HEK293T (cell line): ENCODE measurements around the gene TMEM150B.

Source experiments
- BHLHE40 ChIP-seq: fragments of 450-650 bp; IDR thresholded peaks from 2 replicates; pipeline ENCODE4 v1.6.1; 2016; ENCODE audit warnings: mild to moderate bottlenecking, moderate library complexity, borderline replicate concordance
- CTBP1 ChIP-seq: fragments of 450-650 bp; IDR thresholded peaks from 2 replicates; pipeline ENCODE4 v1.6.1; 2016; ENCODE audit warnings: borderline replicate concordance
- ELF4 ChIP-seq: fragments of 450-650 bp; IDR thresholded peaks from 2 replicates; pipeline ENCODE4 v1.6.1; 2017; ENCODE audit warnings: antibody characterized with exemption
- FOXK2 ChIP-seq: fragments of 450-650 bp; IDR thresholded peaks from 2 replicates; pipeline ENCODE4 v1.6.1; 2016; ENCODE audit warnings: mild to moderate bottlenecking
- HDGF ChIP-seq: fragments of 450-650 bp; IDR thresholded peaks from 2 replicates; pipeline ENCODE4 v1.6.1; 2017; ENCODE audit warnings: antibody characterized with exemption, borderline replicate concordance
- LEF1 ChIP-seq: fragments of 450-650 bp; IDR thresholded peaks from 2 replicates; pipeline ENCODE4 v1.6.1; 2017; ENCODE audit warnings: mild to moderate bottlenecking, borderline replicate concordance
- NFRKB ChIP-seq: fragments of 450-650 bp; IDR thresholded peaks from 2 replicates; pipeline ENCODE4 v1.6.1; 2016; ENCODE audit warnings: mild to moderate bottlenecking, moderate library complexity
- PKNOX1 ChIP-seq: fragments of 450-650 bp; IDR thresholded peaks from 2 replicates; pipeline ENCODE4 v1.6.1; 2016
- SP1 ChIP-seq: fragments of 450-650 bp; IDR thresholded peaks from 2 replicates; pipeline ENCODE4 v1.6.1; 2017
- SUZ12 ChIP-seq: fragments of 450-650 bp; IDR thresholded peaks from 2 replicates; pipeline ENCODE4 v1.6.1; 2016; ENCODE audit warnings: mild to moderate bottlenecking
- TARDBP ChIP-seq: fragments of 450-650 bp; IDR thresholded peaks from 2 replicates; pipeline ENCODE4 v1.6.1; 2016

DNA sequence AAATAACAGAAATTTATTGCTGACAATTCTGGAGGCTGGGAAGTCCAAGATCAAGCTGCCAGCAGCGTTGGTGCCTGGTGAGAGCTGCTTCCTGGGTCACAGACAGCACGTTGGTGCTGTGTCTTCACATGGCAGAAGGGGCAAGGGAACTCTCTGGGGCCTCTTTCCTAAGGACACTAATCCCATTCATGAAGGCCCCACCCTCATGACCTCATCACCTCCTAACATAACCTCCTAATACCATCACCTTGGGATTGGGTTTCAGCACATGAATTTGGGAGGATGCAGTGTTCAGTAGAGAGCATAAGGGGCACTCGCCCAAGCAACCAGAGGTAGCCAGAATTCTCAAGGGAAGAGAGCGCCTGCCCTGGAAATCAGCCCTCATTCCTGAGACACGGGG, 15.7 kb downstream of the TMEM150B start:
- no peak for TF ChIP-seq ELF4
- no peak for TF ChIP-seq CTBP1
- no peak for TF ChIP-seq SUZ12
- no peak for TF ChIP-seq NFRKB
- TF ChIP-seq LEF1: no peak
- no peak for TF ChIP-seq BHLHE40
- TF ChIP-seq HDGF: no peak
- TF ChIP-seq SP1: no peak
- no peak for TF ChIP-seq FOXK2
- no peak for TF ChIP-seq PKNOX1
- TF ChIP-seq TARDBP: no peak
